GM18868 (cell line): Measurements from ENCODE around the gene MAGI2.
A peak's percentile ranks its signal among the peaks of the same experiment; 100 is the strongest.
"Not testable (repeated sequence)": the region's sequence is repeated elsewhere in the genome, so short reads cannot be mapped to it uniquely, and the experiment has no call there.

Experiments used
- ATAC-seq: cut with Tn5 transposase; IDR thresholded peaks from one replicate; pipeline ENCODE4 v1.9.1; 2021; ENCODE audit warnings: mild to moderate bottlenecking, moderate library complexity; ENCODE audit not compliant: unreplicated experiment

MAGI2 gene

DNA sequence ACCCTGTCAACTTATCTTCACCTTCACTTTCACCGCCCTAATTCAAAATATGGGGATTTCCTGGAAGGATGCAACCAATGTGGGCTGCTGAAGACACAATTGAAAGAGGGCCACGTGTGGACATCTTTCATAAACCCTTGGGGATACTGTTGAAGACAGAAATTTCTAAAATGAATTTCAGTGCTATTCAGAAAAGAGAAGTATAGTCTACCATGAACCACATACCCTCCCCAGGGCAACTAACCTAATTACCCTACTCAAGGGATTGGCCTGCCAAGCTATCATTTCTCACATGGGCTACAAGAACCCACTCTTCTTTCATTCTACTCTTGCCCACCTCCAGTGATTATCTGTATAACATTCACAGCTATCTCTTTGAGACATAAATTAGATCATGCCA is 1428.9 kb downstream of the MAGI2 start:
- ATAC-seq, result no peak

DNA sequence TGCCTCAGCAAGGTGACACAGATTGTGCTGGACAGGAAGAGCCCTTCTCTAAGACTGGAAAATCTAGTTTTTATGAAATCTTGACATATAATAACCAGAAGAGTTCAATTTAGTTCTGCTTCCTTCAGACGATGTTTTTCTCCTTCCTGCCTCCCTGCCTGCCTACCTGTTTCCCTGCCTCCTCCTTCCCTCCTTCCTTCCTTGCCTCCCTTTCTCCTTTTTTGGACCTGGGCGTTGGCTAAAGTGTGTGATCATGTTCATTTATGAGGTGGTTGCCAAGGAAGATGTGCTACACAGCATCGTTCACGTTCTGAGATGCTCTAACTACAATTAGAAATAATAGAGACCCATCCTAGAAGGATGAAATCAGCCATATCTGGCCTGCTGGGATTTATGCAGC is 1430.3 kb downstream of the MAGI2 start:
- no peak for ATAC-seq

DNA sequence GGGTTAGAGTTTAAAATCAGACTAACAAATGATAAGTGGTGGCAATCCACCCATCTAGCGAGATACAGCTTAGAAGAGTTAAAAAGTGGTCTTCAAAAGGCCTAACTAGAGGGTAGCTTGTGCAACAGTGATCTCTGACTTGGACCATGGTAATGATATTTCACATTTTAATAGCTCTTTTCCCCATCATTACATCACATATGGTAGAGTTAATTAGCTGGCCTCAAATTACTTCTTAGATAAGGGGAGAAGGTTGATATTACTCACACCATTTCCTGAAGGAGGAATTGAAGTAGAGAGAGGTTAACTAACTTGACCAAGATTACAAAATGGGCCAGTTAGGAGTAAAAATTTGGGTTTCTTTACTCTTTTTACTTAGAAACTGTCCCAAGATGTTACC is 1431.3 kb downstream of the MAGI2 start:
- no peak for ATAC-seq

- ATAC-seq, result no peak
Measured at GRCh38 chr7:78020874-78021249, 1432.6 kb downstream of the MAGI2 start.

DNA sequence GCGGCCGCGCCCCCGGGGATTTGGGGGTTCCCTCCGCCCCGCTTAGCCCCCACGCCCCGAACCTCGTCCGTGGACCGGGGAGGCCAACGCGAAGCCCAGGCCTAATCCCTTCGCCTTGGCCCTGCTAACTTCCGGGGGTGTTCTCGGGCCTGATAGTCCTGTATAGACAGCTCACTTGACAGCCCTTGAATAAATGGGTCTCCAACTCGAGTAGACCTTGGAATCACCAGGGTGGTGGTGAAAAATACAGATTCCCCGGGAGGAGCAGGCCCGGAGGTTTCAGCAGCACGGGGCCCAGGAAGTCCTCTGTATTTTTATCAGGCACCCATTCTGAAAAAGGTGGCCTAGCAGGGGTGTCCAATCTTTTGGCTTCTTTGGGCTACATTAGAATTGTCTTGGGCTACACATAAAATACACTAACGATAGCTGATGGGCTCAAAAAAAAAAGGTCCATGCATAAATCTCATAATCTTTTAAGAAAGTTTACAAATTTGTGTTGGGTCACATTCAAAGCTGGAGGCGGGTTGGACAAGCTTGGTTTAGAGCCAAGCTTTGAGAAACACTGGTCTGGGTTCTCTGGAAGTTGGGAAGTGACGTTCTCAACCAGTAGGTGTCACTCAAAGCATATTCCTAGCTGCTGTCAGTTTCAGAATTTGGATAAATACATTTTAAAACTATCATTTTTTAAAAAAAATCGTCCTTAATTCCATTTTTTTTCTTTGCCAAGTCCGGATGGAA is 1433.2 kb downstream of the MAGI2 start:
- peak; percentile 43 for ATAC-seq

DNA sequence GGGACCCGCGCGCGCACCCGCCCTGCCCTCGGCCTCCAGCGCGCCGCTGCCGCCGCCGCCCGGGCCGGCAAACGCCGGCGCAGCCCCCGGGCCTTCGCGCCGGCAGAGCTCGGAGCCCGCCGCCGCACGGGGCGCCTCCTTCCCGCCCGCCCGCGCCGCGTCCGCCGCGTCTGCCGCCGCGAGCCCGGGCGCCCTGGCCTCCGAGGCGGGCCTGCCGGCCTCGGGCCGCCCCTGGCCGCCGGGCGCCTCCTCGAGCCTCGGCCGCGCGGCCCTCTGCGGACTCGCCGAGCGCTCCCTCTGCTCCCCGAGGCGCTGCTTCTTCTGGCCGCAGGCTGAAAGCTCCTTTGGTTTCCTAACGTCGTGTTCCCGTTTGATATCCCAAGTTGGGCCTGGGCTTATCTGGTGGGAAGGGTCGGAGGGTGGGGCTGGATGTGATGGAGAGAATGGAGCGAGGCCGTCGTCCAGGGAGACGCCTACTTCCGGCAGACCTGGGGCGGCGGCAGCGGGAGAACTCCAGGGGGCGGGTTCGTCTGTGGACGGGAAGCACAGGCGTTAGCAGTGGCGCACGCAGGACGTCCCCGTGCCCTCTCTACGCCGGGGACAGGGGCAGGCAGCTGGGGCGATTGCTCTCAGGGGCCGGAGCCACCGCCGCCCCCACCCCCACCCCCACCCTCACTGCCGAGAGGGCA is 1433.9 kb downstream of the MAGI2 start:
- peak; percentile 82 for ATAC-seq

GRCh38 chr7:78018641-78019446 is 1434.6 kb downstream of the MAGI2 start:
- ATAC-seq, result peak; percentile 19

DNA sequence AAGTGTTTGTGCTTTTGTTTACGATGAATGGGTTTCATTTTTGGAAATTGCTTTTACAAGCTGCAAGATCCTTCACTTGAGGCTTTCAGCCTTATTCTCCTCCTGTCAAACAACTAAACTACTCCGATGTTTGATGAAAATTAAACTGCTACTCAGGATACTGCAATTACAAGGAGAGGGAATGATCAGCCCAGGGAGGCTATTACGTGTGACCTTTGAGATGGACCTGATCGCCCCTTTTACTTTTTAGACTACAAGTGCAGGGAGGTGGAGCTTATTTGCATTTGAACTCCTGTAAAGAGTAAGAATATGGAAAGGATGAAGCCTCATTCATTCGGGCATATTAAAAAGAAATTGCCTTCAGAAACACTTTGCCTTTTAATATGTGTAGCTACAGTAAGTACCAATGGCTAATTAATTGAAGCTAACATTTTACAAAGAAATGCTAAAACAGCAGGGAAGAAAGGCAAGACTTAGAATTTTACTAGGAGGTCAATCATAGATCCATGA is 1435.8 kb downstream of the MAGI2 start:
- no peak for ATAC-seq

GRCh38 chr7:78015574-78016260 is 1437.8 kb downstream of the MAGI2 start:
- ATAC-seq, result no peak

DNA sequence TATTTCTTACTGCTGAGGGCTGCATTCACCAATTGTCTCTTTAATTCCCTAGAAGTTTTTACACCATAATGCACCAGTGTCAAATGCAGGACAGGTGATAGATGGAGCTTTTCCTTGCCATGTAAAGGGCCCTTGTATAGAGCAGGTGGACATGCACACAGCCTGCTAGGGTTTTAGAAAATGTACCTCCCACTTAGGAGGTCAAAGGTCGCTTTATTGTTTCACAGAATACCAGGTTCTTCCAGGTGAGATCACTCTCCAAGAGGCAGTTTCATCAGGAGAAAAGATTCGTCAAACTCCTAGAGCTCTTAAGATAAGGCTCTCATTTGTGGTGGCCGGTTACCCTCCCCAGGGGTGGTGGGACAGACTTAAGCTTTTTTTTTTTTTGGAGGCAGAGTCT is 1439.1 kb downstream of the MAGI2 start:
- ATAC-seq, result no peak

GRCh38 chr7:78013386-78013785 is 1440.1 kb downstream of the MAGI2 start:
- ATAC-seq, result no peak

DNA sequence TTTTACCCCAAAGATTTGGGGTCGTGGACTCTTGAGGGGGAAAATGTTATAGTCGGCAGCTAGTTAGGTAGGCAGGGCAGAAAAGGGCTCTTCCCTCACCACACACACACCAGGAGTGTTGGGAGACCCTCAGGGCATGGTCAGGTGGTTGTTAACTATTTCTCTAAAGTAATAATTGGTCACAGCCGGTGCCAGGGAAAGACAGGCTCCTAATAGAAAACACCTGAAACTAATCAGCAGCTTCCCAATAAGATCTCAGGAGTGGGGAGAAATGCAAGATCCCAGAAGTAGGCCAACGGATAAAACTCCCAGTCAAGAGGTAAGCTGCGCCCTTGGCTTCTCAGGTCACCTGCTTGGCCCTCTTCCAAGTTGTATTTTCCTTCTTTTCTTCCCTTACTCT is 1441.8 kb downstream of the MAGI2 start:
- ATAC-seq, result no peak

DNA sequence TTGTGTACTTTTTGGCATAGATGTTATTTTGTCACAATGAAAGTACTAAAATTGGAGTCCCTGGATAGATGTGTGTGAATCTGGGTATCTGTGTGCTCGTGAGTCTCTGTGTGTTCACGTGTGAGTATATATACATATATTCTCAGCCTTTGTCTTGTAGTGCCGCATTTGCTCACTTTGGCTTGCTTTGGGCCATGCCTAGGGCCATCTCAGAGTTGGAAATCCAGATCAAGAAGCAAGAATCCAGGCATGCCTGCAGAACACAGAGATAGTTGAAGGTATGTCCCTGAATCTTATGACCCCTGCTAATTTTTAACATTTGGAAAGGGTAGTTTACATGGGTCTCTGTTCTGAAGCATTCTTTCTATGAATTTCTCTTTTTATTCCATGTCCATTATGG is 1446.2 kb downstream of the MAGI2 start:
- no peak for ATAC-seq

DNA sequence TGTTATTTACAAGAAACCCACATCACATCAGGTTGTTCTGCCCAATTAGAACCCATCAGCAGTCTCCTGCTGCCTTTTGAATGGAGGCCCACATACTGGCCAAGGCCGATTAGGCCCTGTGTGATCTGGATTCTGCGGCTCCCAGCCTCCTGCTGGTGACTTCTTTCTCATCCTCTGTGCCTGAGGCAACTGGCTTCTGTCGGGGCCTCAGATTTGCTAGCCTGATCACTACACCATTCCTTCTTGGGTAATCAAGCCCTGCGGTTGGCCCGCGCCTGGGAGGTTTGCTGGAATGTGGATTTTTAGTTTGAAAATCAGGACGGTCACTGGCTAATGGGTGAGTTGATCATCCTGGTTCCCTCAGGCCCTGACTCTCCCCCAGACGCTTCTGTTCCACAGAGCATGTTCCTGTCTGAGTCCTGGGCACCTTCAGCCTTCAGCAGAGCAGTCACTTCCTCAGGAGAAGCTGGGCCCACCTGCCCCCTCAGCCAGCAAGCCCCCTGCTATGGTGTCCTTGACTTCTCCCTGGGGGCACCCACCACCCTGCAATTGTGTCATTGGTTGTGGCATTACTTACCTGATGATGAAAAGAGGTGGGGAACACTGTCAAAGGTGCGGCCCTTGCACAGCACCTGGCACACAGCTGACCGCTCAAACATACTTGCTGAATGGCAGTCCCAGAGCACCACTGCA is 1447.3 kb downstream of the MAGI2 start:
- no peak for ATAC-seq

- ATAC-seq, result no peak
Measured at GRCh38 chr7:78002715-78003114, 1450.8 kb downstream of the MAGI2 start.

- ATAC-seq, result no peak
Measured at GRCh38 chr7:78002021-78002420, 1451.4 kb downstream of the MAGI2 start.

DNA sequence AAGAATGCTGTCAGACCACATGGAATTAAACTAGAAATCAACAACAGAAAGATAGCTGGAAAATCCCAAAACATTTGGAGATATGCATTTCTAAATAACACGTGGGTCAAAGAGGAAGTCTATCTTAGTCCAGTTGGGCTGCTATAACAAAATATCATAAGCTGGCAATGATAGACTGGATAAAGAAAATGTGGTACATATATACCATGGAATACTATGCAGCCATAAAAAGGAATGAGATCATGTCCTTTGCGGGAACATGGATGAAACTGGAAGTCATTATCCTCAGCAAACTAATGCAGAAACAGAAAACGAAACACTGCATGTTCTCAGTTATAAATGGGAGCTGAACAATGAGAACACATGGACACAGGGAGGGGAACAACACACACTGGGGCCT is 1454.3 kb downstream of the MAGI2 start:
- not testable (repeated sequence) for ATAC-seq

- no peak for ATAC-seq
Measured at GRCh38 chr7:77995717-77996116, 1457.8 kb downstream of the MAGI2 start.

DNA sequence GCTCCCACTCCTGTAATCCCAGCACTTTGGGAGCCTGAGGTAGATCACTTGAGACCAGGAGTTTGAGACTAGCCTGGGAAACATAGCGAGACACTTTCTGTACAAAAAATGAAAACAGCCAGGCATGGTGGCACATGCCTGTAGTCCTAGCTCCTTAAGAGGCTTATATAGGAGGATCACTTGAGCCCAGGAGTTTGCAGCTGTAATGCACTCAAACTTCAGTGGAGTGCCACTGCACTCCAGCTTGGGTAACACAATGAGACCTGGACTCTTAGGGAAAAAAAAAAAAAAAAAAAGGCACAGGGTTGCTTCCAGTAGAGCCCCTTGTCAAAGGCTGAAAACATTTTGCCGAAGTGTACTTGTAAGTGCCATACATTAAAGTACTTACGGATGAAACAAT is 1459.6 kb downstream of the MAGI2 start:
- no peak for ATAC-seq

DNA sequence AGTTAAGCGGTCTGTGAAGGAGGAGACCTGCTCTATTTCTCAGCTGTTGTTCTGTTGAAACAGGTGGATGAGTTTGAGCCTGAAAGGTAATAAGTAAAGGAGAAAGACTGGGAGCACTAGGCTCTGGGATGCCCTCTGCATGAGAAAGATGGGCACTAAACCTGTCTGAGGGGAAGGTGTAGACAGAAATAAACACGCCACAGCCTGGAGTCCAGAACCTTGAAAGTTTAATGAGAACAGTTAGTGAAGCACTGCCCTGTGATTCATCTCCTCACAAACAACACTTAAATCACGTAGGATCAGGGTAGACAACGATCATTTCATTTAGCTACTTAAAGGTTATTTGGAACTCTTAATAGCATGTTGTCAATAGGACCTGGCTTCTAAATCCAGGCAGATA is 1461.8 kb downstream of the MAGI2 start:
- no peak for ATAC-seq
